Stomach (tissue), 9 donors: ENCODE data around the gene PCDHGA8. TPM values are rescaled to one million over a fixed set of nuclear protein-coding genes. Genes with fewer than 3 reads are reported as not detected.
"Not testable (repeated sequence)": the region's sequence is repeated elsewhere in the genome, so short reads cannot be mapped to it uniquely, and the experiment has no call there.

ENCODE experiments used
- DNase-seq, 2 donors: peaks; one replicate each; pipeline versions ENCODE4 v3.0.0 to v3.0.0-alpha.2; 2013 to 2019
- H3K27ac ChIP-seq, 5 donors: fragments of 200-600 bp in 4 of 5; sonication (generic) in 4 of 5; one replicate each; pipeline ENCODE4 v1.5.1; 2013 to 2019; ENCODE audit warnings: mild to moderate bottlenecking in 1 of 5, moderate library complexity in 1 of 5
- H3K27me3 ChIP-seq, 3 donors: fragments of 200-600 bp; sonication (generic); one replicate each; pipeline ENCODE4 v1.5.1; 2017 to 2019; ENCODE audit warnings: mixed run types in 1 of 3
- H3K36me3 ChIP-seq, 4 donors: fragments of 200-600 bp; sonication (generic); 1 replicate in 3 of 4; 2 replicates in 1 of 4; pipeline ENCODE4 v1.5.1; 2016 to 2019
- H3K4me1 ChIP-seq, 4 donors: fragments of 200-600 bp; sonication (generic); one replicate each; pipeline ENCODE4 v1.5.1; 2016 to 2019
- H3K4me3 ChIP-seq, 4 donors: fragments of 200-600 bp; sonication (generic) in 3 of 4; one replicate each; pipeline ENCODE4 v1.5.1; 2016 to 2019; ENCODE audit warnings: mild to moderate bottlenecking in 1 of 4
- H3K9me3 ChIP-seq, 4 donors: fragments of 200-600 bp; sonication (generic); one replicate each; pipeline ENCODE4 v1.5.1; 2016 to 2019
- EP300 ChIP-seq: sonication (generic); formaldehyde crosslinking; IDR thresholded peaks from one replicate; pipeline ENCODE4 v1.6.1; 2017; ENCODE audit warnings: antibody characterized with exemption
- POLR2A ChIP-seq, 4 donors: fragments of 450-650 bp; IDR thresholded peaks; one replicate each; pipeline ENCODE4 v1.6.1; 2016; ENCODE audit warnings: antibody characterized with exemption in 4 of 4, control low read depth in 2 of 4, mild to moderate bottlenecking in 1 of 4, moderate library complexity in 1 of 4
- POLR2AphosphoS5 ChIP-seq, 3 donors: sonication (generic); formaldehyde crosslinking; IDR thresholded peaks; one replicate each; pipeline ENCODE4 v1.6.1; 2016; ENCODE audit warnings: antibody characterized with exemption in 3 of 3
- WGBS, 5 donors: extraction: QIAGEN DNeasy Blood & Tissue Kit in 3 of 5; methylation state at CpG; one replicate each; pipeline versions ENCODE4 v1.1.5 to v1.1.7; 2013 to 2018; 5-methylcytosine and 5-hydroxymethylcytosine counted together
- intact Hi-C: fragments of 100-400 bp; cut with DNase I; formaldehyde crosslinking; loops from one replicate; pipeline ENCODE4 v1.15.1; 2023; ENCODE audit warnings: low total_unique reads
- polyA plus RNA-seq, 3 donors: library from polyadenylated mRNA; stranded (reverse); fragments of 200-250 nt; gene quantifications; one replicate each; pipeline ENCODE4 v1.2.3, GENCODE V29; 2013
- total RNA-seq, 5 donors: library from RNA; depleted of rRNA; stranded (reverse); fragments of >200 nt; gene quantifications; one replicate each; pipeline versions ENCODE4 v1.1.0 to v1.2.3, GENCODE V29; 2014 to 2016
- TF ChIP-seq, protein P1 (sequence below), 7 experiments: fragments of 450-650 bp in 4 of 7; fragments of 200-600 bp in 3 of 7; sonication (generic) in 3 of 7; IDR thresholded peaks; one replicate each; pipeline ENCODE4 v1.5.1; 2016 to 2019; ENCODE audit warnings: antibody characterized with exemption in 7 of 7, control low read depth in 2 of 7, mild to moderate bottlenecking in 1 of 7
- donor health status: healthy with polysubstance abuse.
- donor health status: Bipolar disorder and iron deficiency.
- donor health status: healthy.

Gene PCDHGA8
- total and polyA plus RNA-seq, 8 donors = under 0.01 to 12.5 (median 0.29) TPM; not detected in 1

DNA sequence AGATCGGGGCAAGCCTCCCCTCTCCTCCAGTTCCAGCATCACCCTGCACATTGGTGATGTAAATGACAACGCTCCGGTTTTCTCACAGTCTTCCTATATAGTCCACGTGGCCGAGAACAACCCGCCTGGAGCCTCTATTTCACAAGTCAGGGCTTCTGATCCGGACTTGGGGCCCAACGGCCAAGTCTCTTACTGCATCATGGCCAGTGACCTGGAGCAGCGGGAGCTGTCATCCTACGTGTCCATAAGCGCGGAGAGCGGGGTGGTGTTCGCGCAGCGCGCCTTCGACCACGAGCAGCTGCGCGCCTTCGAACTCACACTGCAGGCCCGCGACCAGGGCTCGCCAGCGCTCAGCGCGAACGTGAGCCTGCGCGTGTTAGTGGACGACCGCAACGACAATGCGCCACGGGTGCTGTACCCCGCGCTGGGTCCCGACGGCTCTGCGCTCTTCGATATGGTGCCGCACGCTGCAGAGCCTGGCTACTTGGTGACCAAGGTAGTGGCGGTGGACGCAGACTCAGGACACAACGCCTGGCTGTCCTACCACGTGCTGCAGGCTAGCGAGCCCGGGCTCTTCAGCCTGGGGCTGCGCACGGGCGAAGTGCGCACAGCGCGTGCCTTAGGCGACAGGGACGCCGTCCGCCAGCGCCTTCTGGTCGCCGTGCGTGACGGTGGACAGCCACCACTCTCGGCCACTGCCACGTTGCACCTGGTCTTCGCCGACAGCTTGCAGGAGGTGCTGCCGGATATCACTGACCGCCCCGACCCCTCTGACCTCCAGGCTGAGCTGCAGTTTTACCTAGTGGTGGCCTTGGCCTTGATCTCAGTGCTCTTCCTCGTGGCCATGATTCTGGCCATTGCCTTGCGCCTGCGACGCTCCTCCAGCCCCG, 3.0 kb upstream of the PCDHGA8 start:
- peaks cover 62 to 98% (median 92%) of the 10 kb centered on the region in 4 donors for H3K9me3 ChIP-seq
- DNase-seq = no peak
- WGBS, 5 donors = 35 to 46% (median 39%) methylated on average over 52 to 77 of the region's 77 CpGs

DNA sequence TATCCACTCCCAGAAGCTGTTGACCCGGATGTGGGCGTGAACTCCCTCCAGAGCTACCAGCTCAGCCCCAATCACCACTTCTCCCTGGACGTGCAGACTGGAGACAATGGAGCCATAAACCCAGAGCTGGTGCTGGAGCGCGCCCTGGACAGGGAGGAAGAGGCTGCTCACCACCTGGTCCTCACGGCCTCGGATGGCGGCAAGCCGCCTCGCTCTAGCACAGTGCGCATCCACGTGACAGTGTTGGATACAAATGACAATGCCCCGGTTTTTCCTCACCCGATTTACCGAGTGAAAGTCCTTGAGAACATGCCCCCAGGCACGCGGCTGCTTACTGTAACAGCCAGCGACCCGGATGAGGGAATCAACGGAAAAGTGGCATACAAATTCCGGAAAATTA, 834 bp downstream of the PCDHGA8 start:
- DNase-seq = no peak
- TF ChIP-seq, protein P1, sequence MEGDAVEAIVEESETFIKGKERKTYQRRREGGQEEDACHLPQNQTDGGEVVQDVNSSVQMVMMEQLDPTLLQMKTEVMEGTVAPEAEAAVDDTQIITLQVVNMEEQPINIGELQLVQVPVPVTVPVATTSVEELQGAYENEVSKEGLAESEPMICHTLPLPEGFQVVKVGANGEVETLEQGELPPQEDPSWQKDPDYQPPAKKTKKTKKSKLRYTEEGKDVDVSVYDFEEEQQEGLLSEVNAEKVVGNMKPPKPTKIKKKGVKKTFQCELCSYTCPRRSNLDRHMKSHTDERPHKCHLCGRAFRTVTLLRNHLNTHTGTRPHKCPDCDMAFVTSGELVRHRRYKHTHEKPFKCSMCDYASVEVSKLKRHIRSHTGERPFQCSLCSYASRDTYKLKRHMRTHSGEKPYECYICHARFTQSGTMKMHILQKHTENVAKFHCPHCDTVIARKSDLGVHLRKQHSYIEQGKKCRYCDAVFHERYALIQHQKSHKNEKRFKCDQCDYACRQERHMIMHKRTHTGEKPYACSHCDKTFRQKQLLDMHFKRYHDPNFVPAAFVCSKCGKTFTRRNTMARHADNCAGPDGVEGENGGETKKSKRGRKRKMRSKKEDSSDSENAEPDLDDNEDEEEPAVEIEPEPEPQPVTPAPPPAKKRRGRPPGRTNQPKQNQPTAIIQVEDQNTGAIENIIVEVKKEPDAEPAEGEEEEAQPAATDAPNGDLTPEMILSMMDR (IDR thresholded peaks at IDR 0.05) = no peak
- TF ChIP-seq POLR2A (IDR thresholded peaks at IDR 0.05) (no peak), POLR2AphosphoS5 (IDR thresholded peaks at IDR 0.05) (no peak), EP300 (no peak)
- H3K9me3 ChIP-seq = peaks cover 49 to 98% (median 91%) of the 10 kb centered on the region in 4 donors
- H3K4me3 ChIP-seq = no peak overlapping the region
- H3K36me3 ChIP-seq = peaks cover 0 to 16% (median 0%) of the 10 kb centered on the region in 4 donors
- intact Hi-C loops = no loop called here
- no peaks in the 10 kb centered on the region for H3K4me1 ChIP-seq
- 31 to 46% (median 34%) methylated on average over 21 of the region's 21 CpGs for WGBS, 5 donors
- peaks cover 0 to 80% (median 5%) of the 10 kb centered on the region in 3 donors for H3K27me3 ChIP-seq
- no peak overlapping the region for H3K27ac ChIP-seq

More for the DNA sequence above, 3.0 kb upstream of the PCDHGA8 start:
- intact Hi-C loops = no loop called here
- Histone ChIP-seq H3K4me3 (no peak overlapping the region), H3K36me3 (peaks cover 0 to 16% (median 0%) of the 10 kb centered on the region in 4 donors), H3K4me1 (no peaks in the 10 kb centered on the region), H3K27ac (no peak overlapping the region), H3K27me3 (peaks cover 0 to 78% (median 7%) of the 10 kb centered on the region in 3 donors)
- no peak for TF ChIP-seq POLR2A (IDR thresholded peaks at IDR 0.05)
- no peak for TF ChIP-seq EP300
- TF ChIP-seq POLR2AphosphoS5 (IDR thresholded peaks at IDR 0.05) = no peak
- TF ChIP-seq, protein P1 (IDR thresholded peaks at IDR 0.05) = no peak

DNA sequence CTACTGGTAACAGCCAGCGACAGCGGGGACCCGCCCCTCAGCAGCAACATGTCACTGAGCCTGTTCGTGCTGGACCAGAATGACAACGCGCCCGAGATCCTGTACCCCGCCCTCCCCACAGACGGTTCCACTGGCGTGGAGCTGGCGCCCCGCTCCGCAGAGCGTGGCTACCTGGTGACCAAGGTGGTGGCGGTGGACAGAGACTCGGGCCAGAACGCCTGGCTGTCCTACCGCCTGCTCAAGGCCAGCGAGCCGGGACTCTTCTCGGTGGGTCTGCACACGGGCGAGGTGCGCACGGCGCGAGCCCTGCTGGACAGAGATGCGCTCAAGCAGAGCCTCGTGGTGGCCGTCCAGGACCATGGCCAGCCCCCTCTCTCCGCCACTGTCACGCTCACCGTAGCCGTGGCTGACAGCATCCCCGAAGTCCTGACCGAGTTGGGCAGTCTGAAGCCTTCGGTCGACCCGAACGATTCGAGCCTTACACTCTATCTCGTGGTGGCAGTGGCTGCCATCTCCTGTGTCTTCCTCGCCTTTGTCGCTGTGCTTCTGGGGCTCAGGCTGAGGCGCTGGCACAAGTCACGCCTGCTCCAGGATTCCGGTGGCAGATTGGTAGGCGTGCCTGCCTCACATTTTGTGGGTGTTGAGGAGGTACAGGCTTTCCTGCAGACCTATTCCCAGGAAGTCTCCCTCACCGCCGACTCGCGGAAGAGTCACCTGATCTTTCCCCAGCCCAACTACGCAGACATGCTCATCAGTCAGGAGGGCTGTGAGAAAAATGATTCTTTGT, 2.2 kb downstream of the PCDHGA8 start:
- peaks cover 0 to 15% (median 0%) of the 10 kb centered on the region in 4 donors for H3K36me3 ChIP-seq
- H3K4me3 ChIP-seq, H3K4me1 ChIP-seq, H3K27ac ChIP-seq, intact Hi-C loops, DNase-seq: not testable (repeated sequence)
- WGBS, 5 donors = 36 to 38% (median 38%) methylated on average over 13 to 44 of the region's 53 CpGs
- peaks cover 0 to 80% (median 7%) of the 10 kb centered on the region in 3 donors for H3K27me3 ChIP-seq
- H3K9me3 ChIP-seq = peaks cover 41 to 98% (median 90%) of the 10 kb centered on the region in 4 donors

DNA sequence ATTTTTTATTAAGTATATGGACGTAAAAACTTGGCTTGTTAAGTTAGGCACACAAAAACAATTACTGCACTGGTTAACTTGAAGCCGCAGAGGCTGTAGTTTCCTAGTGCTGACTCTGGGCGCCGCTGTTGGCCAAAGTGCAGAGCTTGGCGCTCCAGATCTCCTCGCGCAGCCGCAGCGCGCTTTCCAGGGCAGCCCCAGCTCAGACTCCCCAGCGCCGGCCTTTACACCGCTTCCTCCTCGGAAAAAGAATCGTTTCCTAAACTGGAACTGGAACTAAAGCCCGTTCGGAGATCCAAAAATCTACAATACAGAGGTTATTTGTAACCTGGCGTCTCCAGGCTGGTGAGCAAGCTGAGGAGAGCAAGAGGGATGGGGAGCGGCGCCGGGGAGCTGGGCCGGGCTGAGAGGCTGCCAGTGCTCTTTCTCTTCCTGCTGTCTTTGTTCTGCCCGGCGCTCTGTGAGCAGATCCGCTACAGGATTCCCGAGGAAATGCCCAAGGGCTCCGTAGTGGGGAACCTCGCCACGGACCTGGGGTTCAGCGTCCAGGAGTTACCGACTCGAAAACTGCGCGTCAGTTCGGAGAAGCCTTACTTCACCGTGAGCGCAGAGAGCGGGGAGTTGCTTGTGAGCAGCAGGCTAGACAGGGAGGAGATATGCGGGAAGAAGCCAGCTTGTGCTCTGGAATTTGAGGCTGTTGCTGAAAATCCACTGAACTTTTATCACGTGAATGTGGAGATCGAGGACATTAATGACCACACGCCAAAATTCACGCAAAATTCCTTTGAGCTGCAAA, 5.5 kb downstream of the PCDHGA8 start, which contains the start of gene PCDHGB5:
Gene PCDHGB5, plus strand, starts transcription at position 192 of the 796 bp plus-strand sequence. Its CDS starts 181 bp downstream, at position 373.
- Histone ChIP-seq H3K36me3 (peaks cover 0 to 14% (median 0%) of the 10 kb centered on the region in 4 donors), H3K9me3 (peaks cover 44 to 94% (median 87%) of the 10 kb centered on the region in 4 donors), H3K4me3 (peak within 1 kb of the TSS; percentile 22 to 40 (median 24)), H3K27me3 (peaks cover 0 to 79% (median 14%) of the 10 kb centered on the region in 3 donors)
- 7 to 11% (median 9%) methylated on average over 21 to 25 of the region's 43 CpGs for WGBS, 5 donors
- TF ChIP-seq, protein P1 (IDR thresholded peaks at IDR 0.05) = peak in 4 of 7 experiments; percentile 25 to 41 (median 38)
- H3K27ac ChIP-seq, intact Hi-C loops, H3K4me1 ChIP-seq: not testable (repeated sequence)
- DNase-seq = peak; percentile 43 to 62
